HG02981 (cell line): ENCODE measurements around the gene IRS2.

Experiments
- ATAC-seq: cut with Tn5 transposase; IDR thresholded peaks from one replicate; pipeline ENCODE4 v1.9.1; 2021; ENCODE audit warnings: mild to moderate bottlenecking, moderate library complexity; ENCODE audit not compliant: unreplicated experiment

IRS2 gene

DNA sequence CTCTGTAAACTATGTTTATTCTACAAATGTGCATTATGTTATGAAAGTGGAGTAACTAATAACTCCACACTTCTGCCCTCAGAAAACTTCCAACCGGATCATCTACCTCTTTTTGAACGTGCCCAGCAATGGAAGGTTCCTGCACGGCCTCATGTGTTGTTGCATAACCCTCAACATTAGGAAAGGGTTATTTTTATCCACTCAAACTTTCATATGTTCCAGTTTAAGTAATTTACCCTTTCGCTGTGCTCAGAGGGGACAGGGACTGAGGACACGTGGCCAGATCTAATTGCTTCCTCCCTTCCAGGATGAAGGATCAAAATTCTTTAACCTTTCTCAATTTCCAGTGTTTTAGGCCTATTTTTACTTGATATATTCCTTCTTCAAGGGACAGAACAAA, 29.6 kb downstream of the IRS2 start:
- ATAC-seq = no peak

DNA sequence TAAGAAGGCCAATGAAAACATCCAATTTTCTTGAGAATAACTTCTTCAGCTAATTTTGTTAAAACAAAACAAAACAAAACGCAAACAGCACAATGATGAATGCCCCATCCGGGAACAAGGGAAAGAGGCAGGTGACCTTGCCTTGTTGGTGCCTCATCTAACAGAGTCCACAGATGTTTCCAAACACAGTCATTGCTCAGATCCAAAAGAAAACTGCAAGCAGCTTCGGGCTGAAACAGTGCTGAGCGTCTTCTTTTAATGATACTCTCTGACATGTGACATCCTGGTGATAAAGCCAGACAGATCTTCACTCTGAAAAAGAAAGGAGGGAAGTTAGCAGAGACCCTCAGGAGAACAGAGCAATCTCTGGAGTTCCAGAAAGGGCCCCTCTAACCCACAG, 30.4 kb downstream of the IRS2 start:
- no peak for ATAC-seq

DNA sequence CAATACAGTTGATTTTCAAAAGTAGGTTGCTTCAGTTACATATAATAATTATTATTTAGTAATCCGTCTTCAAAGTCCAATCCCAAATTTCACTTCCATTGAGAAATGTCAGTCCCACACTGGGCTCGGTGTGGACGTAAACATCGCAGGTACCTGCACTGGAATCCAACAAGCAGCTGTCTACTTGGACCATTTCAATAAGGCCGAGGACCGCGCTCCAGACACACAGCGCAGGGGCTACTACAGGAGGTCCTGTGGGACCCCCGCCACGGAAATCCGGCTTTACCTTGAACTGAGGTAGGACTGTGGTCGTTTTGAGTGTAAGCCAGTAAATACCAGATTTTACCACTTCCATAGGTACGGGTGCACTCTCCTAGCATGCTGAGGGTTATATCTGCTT, 30.8 kb downstream of the IRS2 start:
- ATAC-seq = no peak

DNA sequence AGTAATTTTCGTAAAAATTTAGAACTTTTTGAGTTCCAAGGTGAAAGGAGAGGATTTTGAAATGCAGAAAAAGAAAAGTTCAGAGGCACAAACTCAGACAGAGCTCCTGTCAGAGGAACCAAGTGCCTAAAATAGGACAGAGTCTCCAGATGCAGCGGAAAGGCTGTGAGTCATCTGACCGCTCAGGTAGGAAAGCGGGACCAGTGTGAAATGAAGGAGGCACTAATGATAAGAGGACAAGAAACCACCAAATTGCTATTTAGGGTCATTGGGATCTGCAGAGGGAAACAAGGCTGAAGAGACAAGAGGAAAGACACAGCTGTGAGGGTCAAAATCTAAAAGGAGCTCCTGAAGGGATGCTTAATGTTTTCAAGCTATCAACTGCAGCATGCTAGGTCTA, 34.9 kb downstream of the IRS2 start:
- ATAC-seq = no peak

DNA sequence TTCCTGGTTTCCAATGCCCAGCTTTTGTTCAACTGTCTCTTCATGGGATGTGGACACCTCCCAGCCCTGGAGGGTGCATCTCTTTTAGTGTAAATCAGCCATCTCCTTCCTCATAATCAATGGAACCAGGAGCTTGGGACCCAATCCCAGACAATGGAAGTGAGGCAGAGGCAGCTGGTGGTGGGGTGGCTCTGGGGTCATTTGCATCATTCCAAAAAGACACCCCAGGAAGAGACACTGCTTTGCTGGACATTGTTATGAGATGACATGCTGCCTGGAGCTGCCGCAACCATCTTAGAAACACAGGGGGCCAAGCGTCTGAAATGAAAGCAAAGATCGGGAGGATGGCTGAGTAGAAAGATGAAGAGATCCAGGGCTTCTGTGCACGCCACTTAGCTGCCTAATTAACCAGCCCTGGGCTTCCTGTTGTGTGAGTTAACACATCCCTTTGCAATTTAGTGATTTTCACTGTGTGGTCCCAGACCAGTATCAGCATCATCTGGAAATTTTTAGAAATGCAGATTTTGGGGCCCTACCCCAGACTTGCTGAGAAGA, 36.1 kb downstream of the IRS2 start:
- ATAC-seq = no peak

DNA sequence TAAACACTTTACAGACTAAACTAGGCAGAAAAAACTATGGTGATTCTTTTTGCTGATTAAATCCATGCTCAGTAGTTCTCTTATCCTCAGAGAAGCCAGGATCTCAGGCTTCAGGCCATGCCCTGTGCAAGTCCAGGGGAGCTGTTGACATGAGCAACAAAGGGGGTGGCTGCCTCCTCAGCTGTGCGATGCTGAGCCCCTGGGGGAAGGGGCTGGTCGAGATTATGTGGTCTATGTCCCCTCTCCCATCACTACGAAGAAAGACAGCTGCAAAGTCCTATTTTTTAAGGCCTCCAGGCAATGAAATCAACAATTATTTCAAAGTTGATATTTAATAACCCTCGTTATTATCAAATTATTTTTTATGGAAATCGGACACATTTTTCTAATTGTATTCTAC, 37.0 kb downstream of the IRS2 start:
- no peak for ATAC-seq

DNA sequence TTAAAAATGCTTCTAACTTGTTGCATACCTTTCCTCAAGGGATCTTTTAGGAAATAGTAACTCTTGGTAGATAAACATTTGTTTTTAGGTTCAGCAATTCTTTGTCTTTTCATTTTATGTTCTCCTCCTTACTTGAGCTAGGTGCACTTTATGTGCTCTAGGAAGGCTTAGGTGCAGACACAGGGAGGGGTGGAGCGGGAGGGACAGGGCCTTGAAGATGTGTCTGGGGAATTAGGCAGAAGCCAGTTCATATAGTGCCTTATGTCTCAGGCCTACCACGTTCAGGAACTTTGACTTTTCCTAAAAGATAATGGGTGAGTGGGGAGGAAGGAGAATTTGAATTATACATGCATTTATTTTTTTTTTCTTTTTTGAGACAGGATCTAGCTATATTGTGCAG, 37.7 kb downstream of the IRS2 start:
- ATAC-seq = no peak

DNA sequence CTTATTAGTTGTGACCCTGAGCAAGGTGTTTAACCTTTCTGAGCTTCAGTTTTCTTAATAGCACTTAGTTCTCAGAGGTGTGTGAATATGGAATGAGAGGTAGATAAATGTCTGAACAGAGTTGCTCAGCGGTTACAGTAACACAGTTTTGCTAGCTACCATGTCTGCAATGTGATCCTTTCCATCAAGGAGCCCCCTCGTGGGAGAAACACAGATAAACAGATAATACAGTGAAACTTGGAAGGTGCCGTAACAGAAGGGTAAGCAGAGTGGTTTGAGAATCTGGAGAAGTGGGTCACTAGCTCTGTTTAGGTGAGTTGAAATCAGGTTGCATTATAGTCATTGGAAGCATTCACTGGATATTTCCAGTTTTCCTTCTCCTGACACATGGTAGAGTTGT, 38.9 kb downstream of the IRS2 start:
- no peak for ATAC-seq

DNA sequence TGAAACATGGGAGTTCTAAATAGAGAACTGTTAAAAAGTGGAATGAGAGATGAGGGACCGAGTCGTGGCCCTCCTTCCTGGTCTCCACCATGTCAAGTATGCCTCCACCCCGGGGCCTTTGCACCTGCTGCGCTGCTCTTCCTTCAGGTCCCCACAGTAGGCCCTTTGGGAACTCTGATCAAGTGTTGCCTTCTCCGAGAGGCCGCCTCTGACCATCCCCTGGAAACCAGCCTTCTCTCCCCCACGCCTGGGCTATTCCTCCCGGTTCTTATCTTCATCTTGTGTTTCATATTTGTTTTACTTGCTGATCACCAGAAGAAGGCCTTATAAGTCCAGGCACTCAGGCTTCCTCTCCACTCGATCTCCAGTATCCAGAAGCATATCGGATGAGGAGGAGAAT, 40.0 kb downstream of the IRS2 start:
- ATAC-seq = no peak

DNA sequence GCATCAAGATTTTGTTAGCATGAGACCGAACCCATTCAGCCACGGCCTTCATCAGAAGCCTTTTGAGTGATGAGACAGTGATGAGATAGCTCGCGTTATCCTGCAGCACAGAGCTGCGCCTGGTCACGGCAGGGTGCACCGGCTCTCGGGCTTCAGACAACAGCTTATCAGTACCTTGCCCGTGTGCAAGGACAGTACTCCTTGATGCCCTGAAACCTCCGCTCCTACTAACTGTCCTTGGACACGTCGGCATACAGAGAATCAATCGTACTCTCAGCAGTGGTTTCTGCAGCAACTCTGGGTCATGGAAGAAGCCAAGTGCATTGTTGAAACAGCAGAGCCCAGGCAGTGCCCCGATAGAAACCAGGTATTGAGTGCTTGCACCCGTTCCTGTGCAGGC, 40.7 kb downstream of the IRS2 start:
- ATAC-seq = no peak

DNA sequence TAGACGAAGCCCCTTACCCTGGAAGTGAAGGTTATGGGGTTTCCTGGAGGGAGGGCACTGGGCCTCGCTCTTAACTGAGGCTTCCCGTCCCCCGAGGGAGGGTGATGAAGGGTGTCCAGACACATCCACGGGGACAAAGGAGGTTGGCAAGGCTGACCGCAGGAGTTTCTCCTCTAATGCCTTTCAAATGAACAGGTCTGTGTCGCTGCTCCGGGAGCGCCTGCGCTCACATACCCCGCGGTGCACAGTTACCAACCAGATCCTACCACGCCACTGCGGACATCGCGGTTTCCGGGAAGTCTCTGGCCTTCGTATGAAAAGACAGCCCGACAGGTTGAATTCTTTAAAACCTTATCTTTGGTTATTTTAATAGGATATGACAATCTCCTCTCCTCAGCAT, 41.3 kb downstream of the IRS2 start:
- no peak for ATAC-seq

DNA sequence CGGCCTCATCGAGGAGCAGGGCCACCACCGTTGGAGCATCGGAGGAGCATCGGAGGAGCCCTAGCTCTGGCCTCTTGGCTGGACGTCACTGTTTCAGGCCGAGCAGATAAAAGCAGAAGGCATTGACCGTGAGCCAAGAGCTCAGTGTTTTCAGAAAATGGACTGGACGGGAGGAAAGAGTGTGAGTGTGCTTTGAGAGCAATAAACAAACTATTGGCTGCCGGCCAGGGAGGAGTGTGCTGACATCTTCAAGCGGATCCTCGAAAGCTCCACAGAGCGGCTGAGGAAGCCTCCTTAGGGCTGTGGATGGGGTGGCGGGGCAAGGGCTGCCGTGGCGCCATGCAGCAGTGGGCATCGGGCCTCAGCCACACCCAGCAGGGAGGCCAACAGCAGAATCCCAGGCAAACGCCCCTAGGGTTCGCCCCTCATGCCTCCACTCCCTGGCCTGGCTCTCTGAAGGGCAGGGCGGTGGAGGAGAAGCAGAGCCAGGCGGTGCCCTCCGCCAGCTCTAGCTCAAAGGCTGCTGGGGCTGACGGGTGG, 41.8 kb downstream of the IRS2 start:
- no peak for ATAC-seq

DNA sequence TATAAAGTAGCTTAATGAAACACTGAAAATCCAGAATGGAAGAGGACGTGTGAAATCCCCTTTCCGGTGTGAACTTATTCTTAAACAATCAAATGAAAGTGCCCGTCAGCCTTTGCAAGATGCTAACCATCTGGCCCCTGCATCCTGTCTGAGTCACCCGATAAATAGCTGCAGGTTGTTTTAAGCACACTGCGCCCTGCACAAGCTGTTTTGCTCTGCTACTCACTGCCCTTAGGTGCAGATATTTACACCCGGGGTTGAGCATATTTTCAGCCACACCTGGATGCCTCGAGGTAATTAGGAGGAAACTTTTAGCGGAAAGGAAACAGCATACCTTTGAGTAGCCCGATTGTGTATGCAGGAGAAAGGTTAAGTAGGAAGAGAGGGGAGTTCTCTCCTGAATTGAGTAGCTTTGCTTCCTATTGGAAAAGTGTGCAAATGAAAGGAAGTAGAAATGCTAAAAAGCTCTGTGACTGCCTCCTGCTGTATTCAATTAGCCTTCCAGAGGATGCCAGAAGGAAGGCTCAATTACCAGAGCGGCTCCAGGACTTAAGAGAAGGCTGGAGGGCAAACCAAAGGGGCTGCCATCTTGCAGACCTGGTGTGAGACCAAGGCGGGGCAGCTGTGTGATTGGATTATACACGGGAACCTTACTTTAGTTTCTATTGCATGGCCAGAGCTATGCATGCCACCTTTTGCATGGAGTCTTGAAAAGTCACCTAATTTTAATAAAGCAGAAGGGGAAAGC, 42.5 kb downstream of the IRS2 start:
- peak; percentile 70 for ATAC-seq

DNA sequence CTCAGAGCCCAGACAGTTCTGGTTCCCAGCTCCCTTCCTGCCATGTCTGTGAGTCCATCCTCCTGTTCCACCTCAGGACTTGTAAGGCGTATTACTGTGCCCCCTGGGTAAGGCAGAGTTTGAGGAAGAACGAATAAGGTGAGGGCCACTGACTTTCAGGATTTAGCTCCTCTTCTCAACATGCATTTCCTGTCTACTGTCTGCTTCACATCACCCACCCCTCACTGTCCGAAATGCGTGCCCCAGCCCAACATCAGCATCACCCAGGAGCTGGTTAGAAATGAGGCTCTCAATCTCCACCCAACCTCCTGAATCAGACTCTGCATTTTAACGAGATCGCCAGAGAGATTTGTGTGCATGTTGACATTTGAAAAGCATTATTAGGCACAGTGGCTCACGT, 44.4 kb downstream of the IRS2 start:
- ATAC-seq = no peak

DNA sequence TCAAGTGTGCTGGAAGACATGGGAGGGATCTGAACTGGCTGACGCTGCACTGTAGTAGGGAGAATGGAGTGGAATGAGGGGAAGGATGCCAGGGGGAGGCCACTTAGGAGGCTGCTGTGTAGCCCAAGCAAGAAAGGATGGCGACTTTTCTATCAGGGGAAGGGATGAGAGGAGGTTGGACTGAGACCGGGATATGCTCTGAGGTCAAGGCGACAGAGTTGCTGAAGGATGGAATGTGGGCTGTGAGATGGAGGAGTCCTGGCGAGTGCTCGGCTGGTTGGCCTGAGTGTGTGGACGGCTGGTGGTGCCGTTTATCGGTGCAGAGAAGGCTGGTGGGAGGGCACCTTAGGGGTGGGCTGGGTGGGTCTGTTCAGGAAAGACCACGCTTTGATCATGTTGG, 45.7 kb downstream of the IRS2 start:
- ATAC-seq = no peak

DNA sequence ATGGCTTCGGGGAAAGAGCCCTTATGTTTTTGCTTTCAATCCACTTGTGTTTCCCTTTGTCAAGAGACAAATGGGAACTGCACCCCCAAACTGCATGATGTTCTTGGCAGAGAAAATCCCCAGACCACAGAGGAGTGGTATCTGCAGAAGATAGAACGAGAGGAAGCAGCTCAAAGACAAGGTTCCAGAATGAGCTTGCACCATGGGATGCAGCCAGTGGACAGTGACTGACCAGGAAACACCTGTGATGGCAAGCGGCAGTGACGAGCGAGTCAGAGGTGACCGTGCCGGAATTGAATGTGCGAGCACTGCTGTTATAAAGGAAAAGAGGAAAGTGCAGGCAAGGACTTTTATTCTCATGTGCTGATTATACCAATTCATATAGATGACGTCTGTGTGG, 46.3 kb downstream of the IRS2 start:
- ATAC-seq = no peak

DNA sequence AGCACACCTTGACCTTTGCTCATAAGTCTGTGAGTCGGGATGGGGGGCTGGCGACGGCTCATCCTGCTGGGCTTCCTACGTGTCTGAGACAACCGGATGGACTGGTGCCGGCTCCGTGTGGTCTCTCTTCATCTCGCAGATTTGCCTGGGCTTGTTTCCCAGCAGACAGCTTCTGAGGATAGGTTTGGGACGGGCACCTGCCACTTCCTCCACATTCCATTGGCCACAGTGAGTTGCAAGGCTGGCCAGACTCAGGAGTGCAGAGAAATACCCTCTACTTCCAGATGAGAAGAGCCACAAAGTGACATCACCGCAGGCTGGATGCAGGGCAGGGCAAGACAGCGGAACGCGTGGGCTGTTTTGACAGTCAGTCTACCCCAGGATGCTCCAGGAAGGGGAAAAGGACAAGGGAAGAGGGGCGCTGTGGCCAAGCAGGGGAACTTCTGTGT, 48.1 kb downstream of the IRS2 start:
- no peak for ATAC-seq

DNA sequence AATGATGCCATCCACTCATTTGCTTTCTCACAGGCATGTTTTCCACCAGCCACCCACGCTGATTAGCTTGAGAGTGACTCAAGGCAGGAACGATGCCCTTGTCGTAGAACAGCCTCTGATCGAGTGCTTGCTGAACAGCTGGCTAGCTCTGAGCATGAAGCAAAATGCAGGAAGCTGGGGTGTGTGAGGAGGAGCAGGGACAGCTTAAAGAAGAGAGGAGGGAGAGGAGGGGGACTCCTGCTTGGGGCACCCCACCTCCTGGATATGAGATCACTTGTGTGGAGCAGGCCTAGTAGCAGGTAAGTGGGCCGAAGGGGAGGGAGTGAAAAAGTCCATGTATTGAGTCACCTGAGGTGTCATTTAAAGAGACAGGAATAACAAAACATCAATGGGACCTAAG, 48.8 kb downstream of the IRS2 start:
- no peak for ATAC-seq

DNA sequence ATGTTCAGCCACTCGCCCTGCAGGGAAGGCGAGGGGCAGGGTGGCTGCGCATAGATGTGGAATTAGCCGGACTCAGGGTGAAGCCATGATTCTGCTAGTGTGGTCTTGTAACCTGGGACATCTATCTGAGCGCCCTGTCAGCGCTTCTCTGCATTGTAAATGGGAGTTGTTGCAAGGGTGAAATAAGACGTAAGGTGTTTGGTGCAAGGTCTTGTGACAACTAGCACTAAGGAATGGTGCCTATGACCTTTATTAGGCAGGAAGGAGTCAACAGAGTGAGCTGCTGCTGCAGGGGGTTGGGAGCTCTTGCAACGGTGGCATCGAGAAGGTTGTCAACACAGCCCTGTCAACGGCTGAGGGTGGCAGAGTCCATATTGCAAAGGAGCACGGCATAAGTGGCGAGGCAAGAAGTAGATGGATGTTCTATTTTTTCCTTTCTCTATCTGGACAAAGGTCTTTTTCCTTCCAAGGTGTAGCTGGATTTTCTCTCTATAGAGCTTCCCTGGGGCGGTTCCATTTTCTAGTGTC, 49.3 kb downstream of the IRS2 start:
- ATAC-seq = no peak

DNA sequence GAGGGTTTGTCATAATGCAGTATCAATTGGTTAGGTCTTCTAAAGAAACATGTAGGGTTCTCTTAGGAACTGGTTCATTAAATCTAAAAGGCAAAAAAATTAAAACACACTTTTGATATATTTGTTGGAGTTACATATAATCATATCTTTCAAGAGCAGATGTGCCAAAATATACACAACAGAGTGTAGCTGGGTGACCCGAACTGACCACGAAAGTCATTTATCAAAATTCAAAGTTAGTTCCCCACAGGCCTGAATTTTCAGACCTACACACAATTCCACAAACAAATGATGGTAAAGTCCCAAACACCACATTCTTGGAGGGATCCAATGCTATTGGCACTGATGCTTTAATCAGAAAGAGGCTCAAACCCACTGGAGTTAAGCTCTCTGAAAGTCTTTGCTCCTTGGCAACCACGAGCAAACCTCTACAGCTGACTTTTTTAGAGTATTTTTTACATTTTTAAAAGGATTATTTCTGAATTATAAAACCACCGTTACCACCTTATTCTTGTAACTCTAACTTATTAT, 50.9 kb downstream of the IRS2 start:
- no peak for ATAC-seq

DNA sequence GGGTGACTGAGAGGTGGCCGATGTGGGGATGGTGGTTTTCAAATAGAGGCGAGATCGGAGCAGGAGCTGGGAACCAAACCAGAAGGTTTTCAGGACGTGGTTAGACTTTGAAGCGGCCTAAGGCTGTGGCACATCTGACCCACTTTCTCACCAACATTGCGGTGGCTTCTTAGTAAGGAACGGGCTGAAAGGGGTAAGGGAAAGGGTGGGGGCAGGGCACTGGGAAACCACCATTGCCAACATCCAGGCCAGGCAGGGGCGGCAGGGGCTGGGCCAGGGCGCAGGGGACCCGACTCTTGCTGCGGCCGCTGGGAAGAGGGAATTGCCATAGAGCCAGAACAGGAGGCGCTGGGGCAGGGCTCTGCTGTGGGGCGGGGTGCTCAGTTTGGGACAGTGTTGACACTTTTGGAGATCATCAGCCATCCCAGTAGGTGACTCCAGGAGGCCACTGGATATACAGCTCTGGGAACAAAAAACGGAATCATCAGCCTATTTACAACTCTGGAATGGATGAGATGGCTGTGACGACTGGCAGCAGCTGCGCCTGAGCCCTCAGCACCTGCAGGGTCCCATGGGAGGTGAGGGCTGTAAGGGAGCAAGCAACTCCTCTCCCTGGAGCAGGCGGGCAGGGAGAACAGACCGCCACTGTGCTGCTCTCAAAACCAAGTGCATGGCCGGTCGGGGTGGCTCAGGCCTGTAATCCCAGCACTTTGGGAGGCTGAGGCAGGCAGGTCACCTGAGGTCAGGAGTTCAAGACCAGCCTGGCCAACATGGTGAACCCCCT, 52.2 kb downstream of the IRS2 start:
- ATAC-seq = no peak
